GM19397 (cell line): ENCODE measurements around the gene TCL1B.
"Not testable (repeated sequence)": the region's sequence is repeated elsewhere in the genome, so short reads cannot be mapped to it uniquely, and the experiment has no call there.

Source experiments
- ATAC-seq: cut with Tn5 transposase; IDR thresholded peaks from one replicate; pipeline ENCODE4 v1.9.1; 2021; ENCODE audit warnings: mild to moderate bottlenecking, moderate library complexity; ENCODE audit not compliant: unreplicated experiment

TCL1B gene

GRCh38 chr14:95685978-95686922 lies at the start of gene TCL1B:
TSS of gene TCL1B (plus strand) at chr14:95686426. CDS start at chr14:95686468, 42 bp downstream.
- no peak for ATAC-seq

GRCh38 chr14:95644981-95645380 lies 41.2 kb upstream of the TCL1B start:
- no peak for ATAC-seq

- ATAC-seq: no peak
Measured at GRCh38 chr14:95645389-95645996, 40.7 kb upstream of the TCL1B start.

GRCh38 chr14:95647926-95648325 lies 38.3 kb upstream of the TCL1B start:
- no peak for ATAC-seq

- ATAC-seq: no peak
Measured at GRCh38 chr14:95649230-95649629, 37.0 kb upstream of the TCL1B start.

- no peak for ATAC-seq
Measured at GRCh38 chr14:95651028-95651427, 35.2 kb upstream of the TCL1B start.

GRCh38 chr14:95651821-95652583 lies 34.2 kb upstream of the TCL1B start:
- ATAC-seq: no peak

GRCh38 chr14:95652690-95653089 lies 33.5 kb upstream of the TCL1B start:
- ATAC-seq: no peak

- no peak for ATAC-seq
Measured at GRCh38 chr14:95655461-95655860, 30.8 kb upstream of the TCL1B start.

- ATAC-seq: no peak
Measured at GRCh38 chr14:95656634-95657033, 29.6 kb upstream of the TCL1B start.

GRCh38 chr14:95657454-95657853 lies 28.8 kb upstream of the TCL1B start:
- no peak for ATAC-seq

GRCh38 chr14:95659293-95659989 lies 26.8 kb upstream of the TCL1B start:
- no peak for ATAC-seq

- no peak for ATAC-seq
Measured at GRCh38 chr14:95659990-95660385, 26.2 kb upstream of the TCL1B start.

- ATAC-seq: no peak
Measured at GRCh38 chr14:95660651-95661515, 25.3 kb upstream of the TCL1B start.

GRCh38 chr14:95662376-95663186 lies 23.6 kb upstream of the TCL1B start:
- no peak for ATAC-seq

- ATAC-seq: no peak
Measured at GRCh38 chr14:95663226-95663797, 22.9 kb upstream of the TCL1B start.

- no peak for ATAC-seq
Measured at GRCh38 chr14:95664066-95664465, 22.2 kb upstream of the TCL1B start.

- peak; percentile 37 for ATAC-seq
Measured at GRCh38 chr14:95664546-95664945, 21.7 kb upstream of the TCL1B start.

- ATAC-seq: not testable (repeated sequence)
Measured at GRCh38 chr14:95665530-95665929, 20.7 kb upstream of the TCL1B start.
